GM18526 (cell line): Measurements from ENCODE around the gene LRRC2.

Source experiments
- POLR2A ChIP-seq: IDR thresholded peaks from 3 replicates; pipeline ENCODE4 v1.6.1; 2011; ENCODE audit not compliant: insufficient read length; ENCODE audit errors: extremely low read depth

The LRRC2 gene

DNA sequence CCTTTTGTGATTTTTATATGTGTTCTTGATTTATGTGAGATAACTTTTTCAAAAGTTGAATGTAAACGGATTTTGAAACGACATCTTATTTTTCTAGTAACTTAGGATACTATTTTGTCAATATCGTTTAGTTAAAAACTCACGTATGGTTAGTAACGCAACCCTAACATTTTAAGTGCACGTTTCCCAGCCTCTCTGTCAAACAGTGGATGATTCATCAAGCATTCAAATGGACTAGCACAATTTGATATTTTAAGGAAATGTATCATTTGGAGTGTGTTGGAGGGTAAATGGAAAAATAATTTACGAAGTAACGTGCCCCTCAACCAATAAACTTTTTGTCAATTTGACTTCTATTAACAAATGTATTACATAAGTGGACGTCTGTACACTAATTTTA is 45.0 kb downstream of the LRRC2 start:
- TF ChIP-seq POLR2A = no peak

GRCh38 chr3:46520531-46520930 is 45.6 kb downstream of the LRRC2 start:
- TF ChIP-seq POLR2A = no peak

GRCh38 chr3:46519952-46520351 is 46.1 kb downstream of the LRRC2 start:
- TF ChIP-seq POLR2A = no peak

- no peak for TF ChIP-seq POLR2A
Measured at GRCh38 chr3:46517784-46518181, 48.3 kb downstream of the LRRC2 start.

DNA sequence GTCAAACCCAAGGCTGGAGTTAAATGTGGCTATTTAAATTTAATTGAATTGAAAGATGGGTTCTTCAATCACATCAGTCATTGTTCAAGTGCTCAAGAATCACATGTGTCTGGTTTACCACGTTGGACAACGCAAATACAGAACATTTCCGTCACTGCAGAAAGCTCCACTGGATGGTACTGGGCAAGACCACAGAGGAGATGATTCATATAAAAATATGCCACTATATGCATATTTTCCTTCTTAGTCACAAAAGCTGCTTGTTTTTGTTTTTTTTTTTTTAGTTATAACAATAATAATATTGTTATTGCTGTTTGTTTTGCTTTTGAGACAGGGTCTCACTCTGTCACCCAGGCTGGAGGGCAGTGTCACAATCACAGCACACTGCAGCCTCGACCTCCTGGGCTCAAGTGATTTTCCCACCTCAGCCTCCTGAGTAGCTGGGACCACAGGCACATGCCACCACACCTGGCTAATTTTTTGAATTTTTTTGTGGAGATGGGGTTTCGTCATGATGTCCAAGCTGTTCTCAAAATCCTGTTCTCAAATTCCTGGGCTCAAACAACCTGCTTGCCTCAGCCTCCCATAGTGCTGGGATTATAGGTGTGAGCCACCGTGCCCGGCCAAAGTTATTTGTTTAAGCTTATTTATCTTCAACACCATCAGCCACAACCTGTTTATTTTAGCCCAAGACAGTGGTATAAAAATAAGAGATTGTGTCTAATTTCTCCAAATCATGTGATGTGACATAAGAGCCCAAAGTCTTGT is 48.9 kb downstream of the LRRC2 start:
- TF ChIP-seq POLR2A = no peak

DNA sequence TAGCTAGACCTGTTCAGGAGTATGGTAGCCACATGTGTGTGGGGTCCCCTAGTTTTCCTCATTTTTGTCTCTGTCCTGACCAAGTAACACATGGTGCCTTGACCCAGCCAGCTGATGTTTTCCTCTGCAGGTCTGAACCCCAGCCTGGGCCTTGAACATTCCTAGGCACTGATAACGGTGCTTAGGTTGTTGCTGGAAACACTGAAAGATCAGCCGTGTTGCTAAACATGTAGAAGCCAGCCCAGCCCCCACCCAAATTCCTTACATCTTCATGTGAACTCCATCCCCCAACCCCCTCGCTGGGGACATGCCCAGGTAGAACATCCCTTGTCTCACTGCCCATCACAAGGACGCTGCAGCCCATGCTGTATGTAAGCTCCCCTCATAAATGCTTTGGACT is 49.6 kb downstream of the LRRC2 start:
- no peak for TF ChIP-seq POLR2A

- TF ChIP-seq POLR2A = no peak
Measured at GRCh38 chr3:46512191-46512749, 53.8 kb downstream of the LRRC2 start.

DNA sequence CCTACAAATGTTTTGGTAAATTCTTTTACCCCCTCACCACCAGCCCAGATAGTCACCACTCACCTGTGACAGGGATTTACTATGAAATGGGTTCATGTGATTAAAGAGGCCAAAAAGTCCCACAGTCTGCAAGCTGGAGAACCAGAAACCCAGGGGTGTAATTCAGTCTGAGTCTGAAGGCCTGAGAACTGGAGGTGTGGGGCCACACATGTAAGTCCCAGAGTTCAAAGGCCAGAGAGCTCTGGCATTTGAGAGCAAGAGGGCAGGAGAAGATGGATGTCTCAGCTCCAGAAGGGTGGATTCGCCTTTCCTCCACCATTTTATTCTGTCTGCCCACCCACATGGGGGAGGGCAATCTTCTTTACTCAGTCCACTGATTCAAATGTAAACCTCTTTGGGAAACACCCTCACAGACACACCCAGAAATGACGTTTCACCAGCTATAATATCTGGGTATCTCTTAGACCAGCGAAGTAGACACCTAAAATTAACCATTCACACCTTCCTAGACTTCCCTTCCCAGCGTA is 56.4 kb downstream of the LRRC2 start:
- no peak for TF ChIP-seq POLR2A

GRCh38 chr3:46508850-46509591 is 57.1 kb downstream of the LRRC2 start:
- no peak for TF ChIP-seq POLR2A

- TF ChIP-seq POLR2A = no peak
Measured at GRCh38 chr3:46506526-46506925, 59.6 kb downstream of the LRRC2 start.

- TF ChIP-seq POLR2A = no peak
Measured at GRCh38 chr3:46505953-46506352, 60.1 kb downstream of the LRRC2 start.

DNA sequence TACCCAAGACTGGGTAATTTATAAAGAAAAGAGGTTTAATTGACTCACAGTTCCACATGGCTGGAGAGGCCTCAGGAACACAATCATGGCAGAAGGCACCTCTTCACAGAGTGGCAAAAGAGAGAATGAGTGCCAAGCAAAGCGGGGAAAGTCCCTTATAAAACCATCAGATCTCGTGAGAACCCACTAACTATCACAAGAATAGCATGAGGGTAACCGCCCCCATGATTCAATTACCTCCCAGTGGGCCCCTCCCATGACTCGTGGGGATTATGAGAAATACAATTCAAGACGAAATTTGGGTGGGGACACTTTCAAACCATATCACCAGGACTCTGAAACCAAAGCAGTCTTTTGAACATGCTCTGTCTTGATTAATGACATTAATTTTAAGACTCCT is 61.3 kb downstream of the LRRC2 start:
- no peak for TF ChIP-seq POLR2A

DNA sequence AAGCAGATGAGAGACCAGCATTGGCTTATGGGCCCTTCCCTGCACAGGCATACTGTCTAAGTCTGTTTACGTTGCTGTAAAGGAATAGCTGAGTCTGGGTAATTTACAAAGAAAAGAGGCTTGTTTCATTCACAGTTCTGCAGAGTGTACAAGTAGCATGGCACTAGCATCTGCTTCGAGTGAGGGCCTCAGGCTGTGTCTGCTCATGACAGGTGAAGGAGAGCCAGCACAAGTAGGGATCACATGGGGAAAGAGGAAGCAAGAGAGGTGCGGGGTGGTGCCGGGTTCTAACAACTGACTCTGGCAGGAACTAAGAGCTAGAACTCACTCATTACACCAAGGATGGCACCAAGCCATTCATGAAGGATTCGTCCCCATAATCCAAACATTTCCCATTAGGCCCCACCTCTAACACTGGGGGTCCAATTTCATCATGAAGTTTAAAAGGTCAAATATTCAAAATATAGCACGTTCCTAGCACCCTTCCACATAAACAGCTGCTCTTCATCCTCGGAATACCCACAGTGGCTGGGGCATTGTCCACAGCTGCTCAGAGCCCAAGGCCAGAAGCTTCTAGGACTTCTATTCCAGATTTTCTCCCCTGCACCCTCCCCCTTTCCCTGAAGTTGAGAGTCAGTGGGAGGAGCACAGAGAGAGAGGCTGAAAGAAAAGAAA is 62.8 kb downstream of the LRRC2 start:
- TF ChIP-seq POLR2A = no peak

DNA sequence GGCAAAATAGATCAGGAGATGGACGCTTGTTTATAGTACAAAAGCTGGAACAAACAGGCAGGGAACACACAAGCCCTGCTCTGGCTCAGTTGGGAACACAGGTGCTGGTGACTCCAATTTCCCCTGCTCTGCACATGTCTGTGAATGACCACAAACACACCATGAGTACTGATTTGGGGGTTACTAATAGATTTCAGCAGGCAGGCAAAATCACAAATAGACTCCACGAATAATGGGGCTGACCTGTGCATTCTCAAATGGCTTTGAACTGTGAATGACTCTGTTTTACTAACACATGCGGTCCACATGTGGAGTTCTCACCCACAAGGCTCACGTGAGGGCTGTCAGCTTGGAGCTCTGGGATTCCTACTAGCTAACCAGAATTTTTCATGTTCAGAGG is 64.4 kb downstream of the LRRC2 start:
- no peak for TF ChIP-seq POLR2A
